Nephron (organoid): ENCODE measurements around the gene SMOC2.

Experiments used
- H3K27ac Mint-ChIP-seq, 3 experiments: 2 replicates each; pipeline ENCODE4 v1.8.0; 2020; ENCODE audit warnings: mixed read lengths in 3 of 3, mild to moderate bottlenecking in 2 of 3, moderate library complexity in 1 of 3
- H3K27me3 Mint-ChIP-seq: 2 replicates; pipeline ENCODE4 v1.8.0; 2021; ENCODE audit warnings: low read depth, mild to moderate bottlenecking, moderate library complexity, mixed read lengths
- H3K36me3 Mint-ChIP-seq: 2 replicates; pipeline ENCODE4 v1.8.0; 2020; ENCODE audit warnings: low read depth, mixed read lengths
- H3K4me1 Mint-ChIP-seq: 2 replicates; pipeline ENCODE4 v1.8.0; 2020; ENCODE audit warnings: mixed read lengths
- H3K4me3 Mint-ChIP-seq, 3 experiments: 2 replicates each; pipeline ENCODE4 v1.8.0; 2020; ENCODE audit warnings: mild to moderate bottlenecking in 3 of 3, mixed read lengths in 3 of 3, moderate library complexity in 2 of 3
- H3K9me3 Mint-ChIP-seq: 2 replicates; pipeline ENCODE4 v1.8.0; 2020; ENCODE audit warnings: mixed read lengths
- CTCF ChIP-seq, 3 experiments: fragments of 200-600 bp; sonication (generic); IDR thresholded peaks; one replicate each; pipeline ENCODE4 v1.5.0; 2021; ENCODE audit warnings: antibody characterized with exemption in 3 of 3; ENCODE audit not compliant: unreplicated experiment in 3 of 3

The SMOC2 gene

DNA sequence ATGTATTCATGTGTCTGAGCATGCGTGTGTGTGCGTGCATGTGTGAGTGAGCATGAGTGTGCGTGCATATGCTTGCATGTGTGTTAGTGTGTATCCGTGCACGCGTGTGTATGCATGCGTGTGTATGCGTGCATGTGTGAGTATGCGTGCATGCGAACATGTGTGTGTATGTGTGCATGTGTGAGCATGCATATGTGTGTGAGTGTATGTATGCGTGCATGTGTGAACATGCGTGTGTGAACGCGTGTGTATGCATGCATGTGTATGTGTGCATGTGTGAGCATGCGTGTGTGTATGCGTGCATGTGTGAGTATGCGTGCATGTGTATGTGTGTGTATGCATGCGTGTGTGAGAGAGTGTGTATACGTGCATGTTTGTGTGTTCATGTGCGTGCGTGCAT lies 77.9 kb downstream of the SMOC2 start:
- peaks cover 4% of the 10 kb centered on the region for H3K36me3 Mint-ChIP-seq
- H3K27me3 Mint-ChIP-seq, result peaks cover 21% of the 10 kb centered on the region
- no peak for TF ChIP-seq CTCF (IDR thresholded peaks at IDR 0.05; ENCODE audit: unreplicated experiment in 3 of 3)
- H3K4me1 Mint-ChIP-seq, result peaks cover 24% of the 10 kb centered on the region
- H3K4me3 Mint-ChIP-seq, result no peak overlapping the region
- H3K9me3 Mint-ChIP-seq, result no peaks in the 10 kb centered on the region
- no peak overlapping the region for H3K27ac Mint-ChIP-seq

DNA sequence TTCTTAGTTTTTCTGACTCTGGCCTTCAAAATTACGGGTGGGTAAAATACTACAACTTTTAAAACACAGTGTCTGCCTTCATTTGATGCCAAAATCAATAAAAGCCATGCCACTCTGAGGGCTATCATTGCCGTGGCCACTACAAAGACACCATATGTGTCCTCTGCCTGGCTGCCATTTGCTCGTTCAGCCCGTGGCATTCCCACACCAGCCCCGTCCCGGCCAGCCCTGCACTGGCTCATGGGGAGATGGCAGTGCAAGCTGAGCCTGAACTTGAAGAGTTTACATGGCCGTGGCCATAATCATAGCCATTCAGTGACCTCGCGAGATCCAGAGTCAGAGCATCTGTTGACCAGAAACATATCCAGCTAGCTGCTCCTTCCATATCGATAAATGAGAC lies 79.2 kb downstream of the SMOC2 start:
- peaks cover 4% of the 10 kb centered on the region for H3K36me3 Mint-ChIP-seq
- peaks cover 26% of the 10 kb centered on the region for H3K4me1 Mint-ChIP-seq
- no peak for TF ChIP-seq CTCF (IDR thresholded peaks at IDR 0.05; ENCODE audit: unreplicated experiment in 3 of 3)
- no peak overlapping the region for H3K4me3 Mint-ChIP-seq
- no peak overlapping the region for H3K27ac Mint-ChIP-seq
- no peaks in the 10 kb centered on the region for H3K9me3 Mint-ChIP-seq
- H3K27me3 Mint-ChIP-seq, result peaks cover 15% of the 10 kb centered on the region

GRCh38 chr6:168524571-168525001 lies 83.6 kb downstream of the SMOC2 start:
- H3K4me3 Mint-ChIP-seq, result peak overlapping the region in 2 of 3 experiments; percentile 13 to 44
- H3K27ac Mint-ChIP-seq, result peak overlapping the region; percentile 83 to 91 (median 91)
- peaks cover 5% of the 10 kb centered on the region for H3K27me3 Mint-ChIP-seq
- TF ChIP-seq CTCF (IDR thresholded peaks at IDR 0.05; ENCODE audit: unreplicated experiment in 3 of 3), result no peak
- no peaks in the 10 kb centered on the region for H3K9me3 Mint-ChIP-seq
- peaks cover 51% of the 10 kb centered on the region for H3K4me1 Mint-ChIP-seq
- H3K36me3 Mint-ChIP-seq, result peaks cover 4% of the 10 kb centered on the region

GRCh38 chr6:168525114-168525513 lies 84.1 kb downstream of the SMOC2 start:
- H3K36me3 Mint-ChIP-seq, result peaks cover 4% of the 10 kb centered on the region
- peaks cover 56% of the 10 kb centered on the region for H3K4me1 Mint-ChIP-seq
- no peak overlapping the region for H3K4me3 Mint-ChIP-seq
- peak overlapping the region; percentile 83 to 91 (median 91) for H3K27ac Mint-ChIP-seq
- TF ChIP-seq CTCF (IDR thresholded peaks at IDR 0.05; ENCODE audit: unreplicated experiment in 3 of 3), result no peak
- no peaks in the 10 kb centered on the region for H3K9me3 Mint-ChIP-seq
- peaks cover 5% of the 10 kb centered on the region for H3K27me3 Mint-ChIP-seq

DNA sequence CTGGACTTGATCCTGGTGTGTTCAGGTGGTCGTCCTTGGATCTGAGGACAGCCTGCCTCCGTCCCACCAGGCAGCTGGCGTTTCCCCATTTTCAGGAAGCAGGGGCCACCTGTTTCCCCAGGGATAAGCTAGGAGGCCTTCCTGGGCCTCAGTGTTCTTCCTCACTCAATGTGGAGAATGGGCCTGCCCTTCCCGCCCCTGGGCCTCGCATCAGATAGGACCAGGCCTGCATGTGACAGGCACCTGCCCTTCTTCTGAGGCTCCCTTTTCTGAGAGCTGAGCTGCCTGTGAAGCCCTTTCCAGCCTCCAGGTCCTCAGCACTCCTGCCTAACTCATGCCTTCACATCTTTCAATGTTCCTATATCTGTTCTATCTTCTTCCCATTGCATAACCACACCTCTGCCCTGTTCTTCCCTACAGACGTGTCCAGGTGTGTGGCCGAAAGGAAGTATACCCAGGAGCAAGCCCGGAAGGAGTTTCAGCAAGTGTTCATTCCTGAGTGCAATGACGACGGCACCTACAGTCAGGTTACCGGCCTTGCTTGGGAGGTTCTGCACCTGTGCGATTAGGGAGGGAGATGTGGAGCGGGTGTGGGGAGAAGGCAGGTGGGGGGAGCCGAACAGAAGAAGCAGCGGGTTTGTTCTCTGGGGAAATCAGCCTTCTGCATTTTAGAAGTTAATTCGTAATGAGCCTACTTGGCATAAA lies 85.1 kb downstream of the SMOC2 start:
- peaks cover 4% of the 10 kb centered on the region for H3K36me3 Mint-ChIP-seq
- H3K4me1 Mint-ChIP-seq, result peaks cover 59% of the 10 kb centered on the region
- no peak for TF ChIP-seq CTCF (IDR thresholded peaks at IDR 0.05; ENCODE audit: unreplicated experiment in 3 of 3)
- peak overlapping the region; percentile 17 to 78 (median 33) for H3K27ac Mint-ChIP-seq
- peaks cover 9% of the 10 kb centered on the region for H3K27me3 Mint-ChIP-seq
- no peak overlapping the region for H3K4me3 Mint-ChIP-seq
- no peaks in the 10 kb centered on the region for H3K9me3 Mint-ChIP-seq

- H3K9me3 Mint-ChIP-seq, result no peaks in the 10 kb centered on the region
- TF ChIP-seq CTCF (IDR thresholded peaks at IDR 0.05; ENCODE audit: unreplicated experiment in 3 of 3), result no peak
- H3K4me3 Mint-ChIP-seq, result peak overlapping the region in 2 of 3 experiments; percentile 52 to 66
These were observed 85.9 kb downstream of the SMOC2 start for GRCh38 chr6:168526841-168527281.

More at GRCh38 chr6:168526841-168527281, 85.9 kb downstream of the SMOC2 start:
- H3K27ac Mint-ChIP-seq, result peak overlapping the region; percentile 41 to 94 (median 78)
- H3K36me3 Mint-ChIP-seq, result peaks cover 4% of the 10 kb centered on the region
- H3K4me1 Mint-ChIP-seq, result peaks cover 67% of the 10 kb centered on the region
- H3K27me3 Mint-ChIP-seq, result peaks cover 12% of the 10 kb centered on the region
